Measurements from ENCODE around the gene ANKRD16.

DNA sequence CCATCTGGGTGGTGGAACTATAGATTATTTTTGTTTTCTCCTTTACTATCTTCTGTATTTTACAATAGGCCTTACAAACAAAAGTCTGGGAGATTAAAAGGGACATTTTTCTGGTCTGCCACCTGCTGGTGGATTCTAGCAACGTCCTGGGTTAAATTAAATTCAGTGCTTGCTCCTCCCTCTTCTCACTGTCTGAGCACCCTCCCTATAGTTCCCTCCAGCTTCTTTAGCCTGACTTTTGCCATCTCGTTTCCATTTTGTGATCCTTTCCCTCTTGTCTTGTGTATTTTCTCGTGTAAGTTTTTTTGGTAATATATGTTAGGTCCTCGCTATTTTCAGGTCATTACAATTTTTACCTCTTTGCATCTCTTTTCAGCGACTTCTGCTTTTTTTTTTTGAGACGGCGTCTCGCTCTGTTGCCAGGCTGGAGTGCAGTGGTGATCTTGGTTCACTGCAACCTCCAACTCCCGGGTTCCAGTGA is 16.1 kb downstream of the ANKRD16 start:
- TF ChIP-seq CTCF (IDR thresholded peaks at IDR 0.05; ENCODE audit: insufficient read depth, low read length) (peak; percentile 3), POLR2AphosphoS5 (IDR thresholded peaks at IDR 0.05; ENCODE audit: low read depth) (no peak)

All from HL-60 (cell line).